ENCODE results near the gene TBC1D22A. TPM values are rescaled to one million over a fixed set of nuclear protein-coding genes. Genes with fewer than 3 reads are reported as not detected.

Gene TBC1D22A
- total and polyA plus RNA-seq, 4 donors, result 4.1 to 12.4 (median 8.4) TPM

DNA sequence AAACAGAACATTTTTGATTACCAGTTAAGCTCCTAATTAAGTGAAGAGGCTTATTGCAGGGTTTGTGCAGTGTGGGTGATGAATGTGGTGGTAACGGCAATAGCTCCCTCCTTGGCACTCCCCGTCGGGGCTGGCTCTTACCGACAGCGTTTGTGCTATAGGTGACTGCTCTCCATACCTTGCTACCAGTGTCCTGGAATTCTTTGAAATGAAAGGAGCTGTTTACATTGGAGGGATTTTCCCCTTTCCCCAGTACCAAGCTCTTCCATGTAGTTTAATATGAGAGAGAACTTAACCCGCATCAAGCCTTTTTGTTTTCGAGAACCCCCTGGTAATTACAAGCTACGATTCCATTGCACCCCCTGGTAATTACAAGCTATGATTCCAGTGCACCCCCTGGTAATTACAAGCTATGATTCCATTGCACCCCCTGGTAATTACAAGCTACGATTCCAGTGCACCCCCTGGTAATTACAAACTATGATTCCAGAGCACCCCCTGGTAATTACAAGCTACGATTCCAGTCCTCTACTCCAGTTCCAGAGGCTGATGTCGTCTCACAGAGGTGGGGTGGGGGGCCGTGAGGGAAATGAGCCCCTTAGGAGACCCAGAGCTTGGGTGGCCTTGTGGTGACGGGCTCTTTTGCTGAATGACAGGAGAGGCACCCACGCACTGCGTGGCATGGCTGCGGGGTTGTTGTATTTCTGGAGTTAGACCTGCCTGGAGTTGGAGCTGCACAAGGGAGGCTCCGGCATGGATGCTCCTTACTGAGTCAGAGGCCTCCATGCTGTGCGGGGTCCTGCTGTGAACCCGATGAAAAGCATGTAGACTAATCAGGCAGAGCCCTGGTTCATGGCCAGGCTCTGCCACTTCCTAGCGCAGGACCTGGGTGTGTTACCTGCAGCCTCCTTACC lies 205.3 kb downstream of the TBC1D22A start:
- Histone ChIP-seq H3K9me3 (ENCODE audit: control insufficient read depth in 4 of 4, low read length in 3 of 4) (no peaks in the 10 kb centered on the region), H3K9ac (ENCODE audit: low read depth in 1 of 2, low read length in 2 of 2) (no peak overlapping the region), H3K4me3 (ENCODE audit: low read depth in 1 of 3, low read length in 3 of 3) (no peak overlapping the region), H3K4me1 (ENCODE audit: control insufficient read depth in 4 of 4, insufficient read depth in 4 of 4, low read length in 3 of 4) (peaks cover 0 to 5% (median 0%) of the 10 kb centered on the region in 4 donors), H3K36me3 (ENCODE audit: control insufficient read depth in 4 of 4, insufficient read depth in 3 of 4, low read depth in 1 of 4, low read length in 3 of 4) (no peaks in the 10 kb centered on the region), H3K27ac (ENCODE audit: low read depth in 1 of 2, low read length in 2 of 2) (no peak overlapping the region), H3K27me3 (ENCODE audit: control insufficient read depth in 4 of 4, insufficient read depth in 4 of 4, low read length in 3 of 4) (no peaks in the 10 kb centered on the region)
- TF ChIP-seq TAF1 (conservative IDR thresholded peaks at IDR 0.05), result no peak
- TF ChIP-seq, protein P1, sequence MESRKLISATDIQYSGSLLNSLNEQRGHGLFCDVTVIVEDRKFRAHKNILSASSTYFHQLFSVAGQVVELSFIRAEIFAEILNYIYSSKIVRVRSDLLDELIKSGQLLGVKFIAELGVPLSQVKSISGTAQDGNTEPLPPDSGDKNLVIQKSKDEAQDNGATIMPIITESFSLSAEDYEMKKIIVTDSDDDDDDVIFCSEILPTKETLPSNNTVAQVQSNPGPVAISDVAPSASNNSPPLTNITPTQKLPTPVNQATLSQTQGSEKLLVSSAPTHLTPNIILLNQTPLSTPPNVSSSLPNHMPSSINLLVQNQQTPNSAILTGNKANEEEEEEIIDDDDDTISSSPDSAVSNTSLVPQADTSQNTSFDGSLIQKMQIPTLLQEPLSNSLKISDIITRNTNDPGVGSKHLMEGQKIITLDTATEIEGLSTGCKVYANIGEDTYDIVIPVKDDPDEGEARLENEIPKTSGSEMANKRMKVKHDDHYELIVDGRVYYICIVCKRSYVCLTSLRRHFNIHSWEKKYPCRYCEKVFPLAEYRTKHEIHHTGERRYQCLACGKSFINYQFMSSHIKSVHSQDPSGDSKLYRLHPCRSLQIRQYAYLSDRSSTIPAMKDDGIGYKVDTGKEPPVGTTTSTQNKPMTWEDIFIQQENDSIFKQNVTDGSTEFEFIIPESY (IDR thresholded peaks at IDR 0.05), result no peak
- no peak for TF ChIP-seq SP1 (IDR thresholded peaks at IDR 0.05)
- TF ChIP-seq HNF4A (conservative IDR thresholded peaks at IDR 0.05), result no peak
- TF ChIP-seq JUND (IDR thresholded peaks at IDR 0.05), result no peak
- no peak for TF ChIP-seq HNF4G (IDR thresholded peaks at IDR 0.05)
- TF ChIP-seq RAD21 (IDR thresholded peaks at IDR 0.05), result no peak
- TF ChIP-seq FOXA1 (IDR thresholded peaks at IDR 0.05), result no peak
- TF ChIP-seq MAX (IDR thresholded peaks at IDR 0.05), result no peak
- no peak for TF ChIP-seq RXRA (IDR thresholded peaks at IDR 0.05)
- no peak for TF ChIP-seq CTCF (IDR thresholded peaks at IDR 0.05; ENCODE audit: low read depth, low read length, missing input control)
- no peak for TF ChIP-seq YY1 (IDR thresholded peaks at IDR 0.05)
- TF ChIP-seq FOXA2 (IDR thresholded peaks at IDR 0.05), result no peak
- no peak for DNase-seq (ENCODE audit: low spot score)
- WGBS, result 96% methylated on average over 20 of the region's 20 CpGs

DNA sequence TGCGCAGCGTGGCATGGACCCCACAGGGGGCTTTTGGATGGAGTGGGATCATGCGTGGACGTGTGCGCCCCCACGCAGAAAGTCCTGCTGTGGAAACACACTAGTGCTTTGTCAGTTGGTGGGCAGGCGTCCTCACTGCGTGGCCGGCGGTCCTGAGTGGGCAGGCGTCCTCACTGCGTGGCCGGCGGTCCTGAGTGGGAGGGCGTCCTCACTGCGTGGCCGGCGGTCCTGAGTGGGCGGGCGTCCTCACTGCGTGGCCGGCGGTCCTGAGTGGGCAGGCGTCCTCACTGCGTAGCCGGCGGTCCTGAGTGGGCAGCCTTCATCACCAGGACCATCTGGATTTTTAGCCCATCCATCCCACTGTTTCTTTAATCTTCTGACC lies 205.9 kb downstream of the TBC1D22A start:
- no peaks in the 10 kb centered on the region for H3K27me3 ChIP-seq (ENCODE audit: control insufficient read depth in 4 of 4, insufficient read depth in 4 of 4, low read length in 3 of 4)
- H3K4me3 ChIP-seq (ENCODE audit: low read depth in 1 of 3, low read length in 3 of 3), result no peak overlapping the region
- peaks cover 0 to 5% (median 0%) of the 10 kb centered on the region in 4 donors for H3K4me1 ChIP-seq (ENCODE audit: control insufficient read depth in 4 of 4, insufficient read depth in 4 of 4, low read length in 3 of 4)
- 98% methylated on average over 27 of the region's 27 CpGs for WGBS
- TF ChIP-seq EGR1 (IDR thresholded peaks at IDR 0.05; ENCODE audit: low read depth in 2 of 2), result no peak
- TF ChIP-seq HNF4A (conservative IDR thresholded peaks at IDR 0.05), result no peak
- TF ChIP-seq, protein P2, sequence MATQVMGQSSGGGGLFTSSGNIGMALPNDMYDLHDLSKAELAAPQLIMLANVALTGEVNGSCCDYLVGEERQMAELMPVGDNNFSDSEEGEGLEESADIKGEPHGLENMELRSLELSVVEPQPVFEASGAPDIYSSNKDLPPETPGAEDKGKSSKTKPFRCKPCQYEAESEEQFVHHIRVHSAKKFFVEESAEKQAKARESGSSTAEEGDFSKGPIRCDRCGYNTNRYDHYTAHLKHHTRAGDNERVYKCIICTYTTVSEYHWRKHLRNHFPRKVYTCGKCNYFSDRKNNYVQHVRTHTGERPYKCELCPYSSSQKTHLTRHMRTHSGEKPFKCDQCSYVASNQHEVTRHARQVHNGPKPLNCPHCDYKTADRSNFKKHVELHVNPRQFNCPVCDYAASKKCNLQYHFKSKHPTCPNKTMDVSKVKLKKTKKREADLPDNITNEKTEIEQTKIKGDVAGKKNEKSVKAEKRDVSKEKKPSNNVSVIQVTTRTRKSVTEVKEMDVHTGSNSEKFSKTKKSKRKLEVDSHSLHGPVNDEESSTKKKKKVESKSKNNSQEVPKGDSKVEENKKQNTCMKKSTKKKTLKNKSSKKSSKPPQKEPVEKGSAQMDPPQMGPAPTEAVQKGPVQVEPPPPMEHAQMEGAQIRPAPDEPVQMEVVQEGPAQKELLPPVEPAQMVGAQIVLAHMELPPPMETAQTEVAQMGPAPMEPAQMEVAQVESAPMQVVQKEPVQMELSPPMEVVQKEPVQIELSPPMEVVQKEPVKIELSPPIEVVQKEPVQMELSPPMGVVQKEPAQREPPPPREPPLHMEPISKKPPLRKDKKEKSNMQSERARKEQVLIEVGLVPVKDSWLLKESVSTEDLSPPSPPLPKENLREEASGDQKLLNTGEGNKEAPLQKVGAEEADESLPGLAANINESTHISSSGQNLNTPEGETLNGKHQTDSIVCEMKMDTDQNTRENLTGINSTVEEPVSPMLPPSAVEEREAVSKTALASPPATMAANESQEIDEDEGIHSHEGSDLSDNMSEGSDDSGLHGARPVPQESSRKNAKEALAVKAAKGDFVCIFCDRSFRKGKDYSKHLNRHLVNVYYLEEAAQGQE (IDR thresholded peaks at IDR 0.05), result no peak
- no peak for TF ChIP-seq RAD21 (IDR thresholded peaks at IDR 0.05)
- TF ChIP-seq ATF3 (IDR thresholded peaks at IDR 0.05), result no peak
- H3K9me3 ChIP-seq (ENCODE audit: control insufficient read depth in 4 of 4, low read length in 3 of 4), result no peaks in the 10 kb centered on the region
- H3K27ac ChIP-seq (ENCODE audit: low read depth in 1 of 2, low read length in 2 of 2), result no peak overlapping the region
- H3K9ac ChIP-seq (ENCODE audit: low read depth in 1 of 2, low read length in 2 of 2), result no peak overlapping the region
- no peak for DNase-seq (ENCODE audit: low spot score)
- H3K36me3 ChIP-seq (ENCODE audit: control insufficient read depth in 4 of 4, insufficient read depth in 3 of 4, low read depth in 1 of 4, low read length in 3 of 4), result no peaks in the 10 kb centered on the region
